Loucy (cell line): ENCODE results near the gene CAMSAP1.

Experiments
- H2AFZ ChIP-seq: fragments of 200-600 bp; sonication (generic); 2 replicates; pipeline ENCODE4 v1.6.0; 2016; ENCODE audit warnings: antibody characterized with exemption, mild to moderate bottlenecking, low read length, moderate library complexity
- H3F3A ChIP-seq: fragments of 200-600 bp; 2 replicates; pipeline ENCODE4 v1.6.0; 2016; ENCODE audit warnings: antibody characterized with exemption, low read depth, mild to moderate bottlenecking
- H3K27me3 ChIP-seq: fragments of 200-600 bp; sonication (generic); 2 replicates; pipeline ENCODE4 v1.6.1; 2014; ENCODE audit warnings: low read length, mild to moderate bottlenecking; ENCODE audit not compliant: insufficient read depth, poor library complexity, severe bottlenecking
- H3K36me3 ChIP-seq: fragments of 200-600 bp; sonication (generic); 2 replicates; pipeline ENCODE4 v1.6.1; 2016; ENCODE audit warnings: low read length; ENCODE audit not compliant: insufficient read depth
- H3K4me1 ChIP-seq: fragments of 200-600 bp; sonication (generic); 2 replicates; pipeline ENCODE4 v1.5.1; 2014; ENCODE audit warnings: low read length, mild to moderate bottlenecking; ENCODE audit not compliant: insufficient read depth, poor library complexity, severe bottlenecking
- H3K4me2 ChIP-seq: fragments of 200-600 bp; sonication (generic); 2 replicates; pipeline ENCODE4 v1.6.0; 2014; ENCODE audit warnings: antibody characterized with exemption, low read length, low read depth, mild to moderate bottlenecking; ENCODE audit not compliant: poor library complexity, severe bottlenecking
- H3K4me3 ChIP-seq: fragments of 200-600 bp; sonication (generic); 2 replicates; pipeline ENCODE4 v1.5.1; 2014; ENCODE audit warnings: low read length, mild to moderate bottlenecking, mixed read lengths; ENCODE audit not compliant: poor library complexity, severe bottlenecking
- H3K79me2 ChIP-seq: fragments of 200-600 bp; sonication (generic); 2 replicates; pipeline ENCODE4 v1.6.1; 2014; ENCODE audit warnings: low read length; ENCODE audit not compliant: insufficient read depth
- H3K9ac ChIP-seq: fragments of 200-600 bp; sonication (generic); 2 replicates; pipeline ENCODE4 v1.6.0; 2014; ENCODE audit warnings: mild to moderate bottlenecking, low read depth, low read length, moderate library complexity; ENCODE audit not compliant: poor library complexity, severe bottlenecking
- H3K9me2 ChIP-seq: fragments of 200-600 bp; sonication (generic); replicated peaks from 2 replicates; pipeline ENCODE4 v1.6.1; 2016; ENCODE audit warnings: low read depth, low read length, mixed read lengths
- H3K9me3 ChIP-seq: fragments of 200-600 bp; sonication (generic); 2 replicates; pipeline ENCODE4 v1.6.1; 2014; ENCODE audit warnings: mild to moderate bottlenecking, antibody characterized with exemption, low read length, low read depth; ENCODE audit not compliant: insufficient read depth
- H4K20me1 ChIP-seq: fragments of 200-600 bp; sonication (generic); 2 replicates; pipeline ENCODE4 v1.6.0; 2014; ENCODE audit warnings: antibody characterized with exemption, low read length, mild to moderate bottlenecking; ENCODE audit not compliant: insufficient read depth, poor library complexity, severe bottlenecking
- CTCF ChIP-seq: fragments of 200-600 bp; sonication (generic); conservative IDR thresholded peaks from 2 replicates; pipeline ENCODE4 v1.5.1; 2014; ENCODE audit warnings: mild to moderate bottlenecking, antibody characterized with exemption, low read length
- EZH2phosphoT487 ChIP-seq: fragments of 200-600 bp; IDR thresholded peaks from 2 replicates; pipeline ENCODE4 v1.6.1; 2018; ENCODE audit warnings: antibody characterized with exemption, mild to moderate bottlenecking, moderate library complexity, borderline replicate concordance

Gene CAMSAP1

GRCh38 chr9:135840539-135840938 lies 66.8 kb downstream of the CAMSAP1 start:
- TF ChIP-seq EZH2phosphoT487 (no peak), CTCF (no peak)
- Histone ChIP-seq H3K9me3 (no peaks in the 10 kb centered on the region), H2AFZ (no peak overlapping the region), H3K27me3 (no peaks in the 10 kb centered on the region), H3K4me2 (no peak overlapping the region), H3K79me2 (peaks cover 37% of the 10 kb centered on the region; the same call in 1 of the 2 replicates), H4K20me1 (no peaks in the 10 kb centered on the region), H3K4me1 (no peaks in the 10 kb centered on the region), H3K9ac (no peak overlapping the region), H3K4me3 (no peak overlapping the region), H3K9me2 (no peaks in the 10 kb centered on the region), H3K36me3 (peaks cover 18% of the 10 kb centered on the region; the same call in 1 of the 2 replicates), H3F3A (no peaks in the 10 kb centered on the region)

- H3F3A ChIP-seq: no peaks in the 10 kb centered on the region
- H3K36me3 ChIP-seq: peaks cover 21% of the 10 kb centered on the region; the same call in 1 of the 2 replicates
- H3K27me3 ChIP-seq: no peaks in the 10 kb centered on the region
- no peak overlapping the region for H3K4me3 ChIP-seq
- no peak overlapping the region for H3K4me2 ChIP-seq
- no peaks in the 10 kb centered on the region for H3K9me3 ChIP-seq
- H3K4me1 ChIP-seq: no peaks in the 10 kb centered on the region
- no peak overlapping the region for H3K9ac ChIP-seq
- H2AFZ ChIP-seq: no peak overlapping the region
- H4K20me1 ChIP-seq: no peaks in the 10 kb centered on the region
- TF ChIP-seq CTCF: no peak
- TF ChIP-seq EZH2phosphoT487: no peak
- H3K79me2 ChIP-seq: peaks cover 37% of the 10 kb centered on the region; the same call in 1 of the 2 replicates
- no peaks in the 10 kb centered on the region for H3K9me2 ChIP-seq
Measured at GRCh38 chr9:135840107-135840506, 67.2 kb downstream of the CAMSAP1 start.

GRCh38 chr9:135839516-135839915 lies 67.8 kb downstream of the CAMSAP1 start:
- Histone ChIP-seq H3K79me2 (peaks cover 37% of the 10 kb centered on the region; the same call in 1 of the 2 replicates), H3K4me3 (no peak overlapping the region), H3F3A (no peaks in the 10 kb centered on the region)

More at GRCh38 chr9:135839516-135839915, 67.8 kb downstream of the CAMSAP1 start:
- Histone ChIP-seq H3K9me3 (no peaks in the 10 kb centered on the region), H3K4me1 (no peaks in the 10 kb centered on the region), H3K36me3 (peaks cover 22% of the 10 kb centered on the region; the same call in 1 of the 2 replicates), H4K20me1 (no peaks in the 10 kb centered on the region), H3K4me2 (no peak overlapping the region), H3K9me2 (no peaks in the 10 kb centered on the region), H3K27me3 (no peaks in the 10 kb centered on the region), H3K9ac (no peak overlapping the region), H2AFZ (no peak overlapping the region)
- no peak for TF ChIP-seq CTCF
- TF ChIP-seq EZH2phosphoT487: no peak
